HepG2 (cell line): Measurements from ENCODE around the gene GCNT2. TPM values are rescaled to one million over a fixed set of nuclear protein-coding genes. Genes with fewer than 3 reads are reported as not detected.

Source experiments
- ATAC-seq: fragments of 200-7000 bp; cut with Tn5 transposase; 3 replicates; pipeline ENCODE4 v1.9.1; 2020; ENCODE audit warnings: mild to moderate bottlenecking, moderate library complexity
- BruUV-seq: library from RNA; stranded (reverse); fragments of 400-500 nt; replicated peaks from 2 replicates; lab custom pipeline; 2021; lab: Mats Ljungman, UMichigan
- CTCF ChIA-PET: fragments of 300-600 bp; formaldehyde crosslinking; extraction: SDS; loops from one replicate; lab custom pipeline; 2021; ENCODE audit warnings: low total read pairs, inconsistent platforms, low intra/inter-chr PET ratio; lab: Yijun Ruan, JAX
- POLR2A ChIA-PET: fragments of 350-600 bp; sonication (Branson Sonifier 250); formaldehyde crosslinking; loops from one replicate; lab custom pipeline; 2020; ENCODE audit warnings: antibody characterized with exemption, inconsistent platforms; lab: Yijun Ruan, JAX
- DNase-seq: peaks from one replicate; pipeline ENCODE4 v3.0.0-alpha.2; 2015; ENCODE audit warnings: low spot score
- FAIRE-seq: peaks from 3 replicates; lab custom pipeline; 2011; peaks lifted over from hg19 to GRCh38; lab: Jason Lieb, UNC
- H2AFZ ChIP-seq: one replicate; pipeline ENCODE4 v1.6.1; 2011; ENCODE audit warnings: low read length, inconsistent platforms
- H3K27ac ChIP-seq: fragments of 300-600 bp; 3 replicates; pipeline ENCODE4 v1.8.0; 2011; ENCODE audit warnings: mixed run types, mild to moderate bottlenecking, mixed read lengths, low read length, inconsistent platforms; ENCODE audit not compliant: insufficient read depth; ENCODE audit errors: extremely low read length
- H3K27me3 ChIP-seq, 2 experiments: fragments of 200-600 bp in 1 of 2; 2 replicates in 1 of 2; 3 replicates in 1 of 2; pipeline versions ENCODE4 v1.6.0 to v1.8.0; 2011; ENCODE audit warnings: low read length in 2 of 2, mild to moderate bottlenecking in 2 of 2, moderate library complexity in 2 of 2, inconsistent platforms in 1 of 2; ENCODE audit not compliant: insufficient read depth in 2 of 2, control insufficient read depth in 1 of 2
- H3K36me3 ChIP-seq, 2 experiments: fragments of 200-600 bp in 1 of 2; replicated peaks in 1 of 2; 2 replicates in 1 of 2; 3 replicates in 1 of 2; pipeline versions ENCODE4 v1.5.1 to v1.8.0; 2011; ENCODE audit warnings: low read length in 2 of 2, inconsistent platforms in 1 of 2; ENCODE audit not compliant: insufficient read depth in 2 of 2, control insufficient read depth in 1 of 2
- H3K4me1 ChIP-seq: 2 replicates; pipeline ENCODE4 v1.5.1; 2012; ENCODE audit warnings: low read length, inconsistent platforms; ENCODE audit not compliant: insufficient read depth
- H3K4me2 ChIP-seq: 2 replicates; pipeline ENCODE4 v1.6.0; 2011; ENCODE audit warnings: low read depth, low read length, inconsistent platforms
- H3K4me3 ChIP-seq, 3 experiments: fragments of 200-600 bp in 1 of 3; sonication (generic), shearing (Covaris generic) in 1 of 3; replicated peaks in 1 of 3; 2 replicates each; pipeline ENCODE4 v1.5.1; 2011 to 2016; ENCODE audit warnings: low read length in 3 of 3, inconsistent platforms in 2 of 3, low read depth in 2 of 3, mild to moderate bottlenecking in 2 of 3, control low read depth in 1 of 3, mixed read lengths in 1 of 3; ENCODE audit not compliant: insufficient read depth in 1 of 3
- H3K79me2 ChIP-seq: one replicate; pipeline ENCODE4 v1.6.1; 2011; ENCODE audit warnings: low read length, inconsistent platforms; ENCODE audit not compliant: insufficient read depth
- H3K9ac ChIP-seq: 2 replicates; pipeline ENCODE4 v1.6.0; 2011; ENCODE audit warnings: mild to moderate bottlenecking, low read depth, low read length, inconsistent platforms; ENCODE audit not compliant: insufficient read depth
- H3K9me3 ChIP-seq: 2 replicates; pipeline ENCODE4 v1.5.1; 2012; ENCODE audit warnings: mild to moderate bottlenecking, low read length
- H4K20me1 ChIP-seq: 2 replicates; pipeline ENCODE4 v1.6.0; 2011; ENCODE audit warnings: inconsistent platforms, mild to moderate bottlenecking, low read length, moderate library complexity; ENCODE audit not compliant: insufficient read depth
- FOXM1 ChIP-seq: sonication (generic); formaldehyde crosslinking; IDR thresholded peaks from 2 replicates; pipeline ENCODE4 v1.5.0; 2020; ENCODE audit warnings: missing genetic modification reagents
- ONECUT2 ChIP-seq: sonication (generic); formaldehyde crosslinking; IDR thresholded peaks from 2 replicates; pipeline ENCODE4 v1.4.0; 2020; ENCODE audit warnings: missing genetic modification reagents
- REL ChIP-seq: sonication (generic); formaldehyde crosslinking; conservative IDR thresholded peaks from 2 replicates; pipeline ENCODE4 v1.8.0; 2022; ENCODE audit warnings: mild to moderate bottlenecking, missing genetic modification reagents, moderate library complexity
- ZNF737 ChIP-seq: sonication (generic); formaldehyde crosslinking; IDR thresholded peaks from 2 replicates; pipeline ENCODE4 v1.5.0; 2020; ENCODE audit warnings: missing genetic modification reagents, mild to moderate bottlenecking, borderline replicate concordance
- WGBS: methylation state at CpG from one replicate; pipeline ENCODE4 v1.1.6; 2017; ENCODE audit warnings: low lambda C conversion rate; 5-methylcytosine and 5-hydroxymethylcytosine counted together
- in situ Hi-C: cut with HindIII; loops from 2 replicates; pipeline ENCODE4 v1.10.0; 2017; ENCODE audit warnings: low pct_unique_long_range_greater_than_20kb; ENCODE audit not compliant: extremely low pct_ligation_motif_present
- intact Hi-C: fragments of 100-400 bp; cut with micrococcal nuclease; formaldehyde crosslinking; loops from one replicate; pipeline ENCODE4 v1.10.0; 2022; ENCODE audit not compliant: unreplicated experiment
- polyA plus RNA-seq, 8 experiments: library from polyadenylated mRNA; depleted of rRNA in 3 of 8; stranded (reverse) in 7 of 8; unstranded in 1 of 8; fragments of >200 nt; fragmentation: Illumina TruSeq in 4 of 8; extraction: Trizol in 4 of 8; gene quantifications; 2 replicates each; pipeline versions ENCODE4 v1.2.1 to v1.2.3, GENCODE V29; 2011 to 2016; ENCODE audit warnings: low read depth in 4 of 8, missing spikeins in 1 of 8, mixed read lengths in 1 of 8; ENCODE audit not compliant: insufficient read depth in 1 of 8
- total RNA-seq, 5 experiments: library from RNA; depleted of rRNA; stranded (reverse); fragments of >200 nt; fragmentation: Illumina TruSeq; extraction: Trizol; gene quantifications; 2 replicates each; pipeline ENCODE4 v1.2.3, GENCODE V29; 2016; ENCODE audit warnings: low read depth in 1 of 5
- TF ChIP-seq, protein P1 (sequence below): sonication (generic); formaldehyde crosslinking; IDR thresholded peaks from 2 replicates; pipeline ENCODE4 v1.4.0; 2020; ENCODE audit warnings: missing genetic modification reagents, borderline replicate concordance

The GCNT2 gene
- total and polyA plus RNA-seq, 2 of the 13 experiments (the other 11 are each of a cell fraction or from before 2014, with no cell fraction given): 11.8 to 31.9 TPM

DNA sequence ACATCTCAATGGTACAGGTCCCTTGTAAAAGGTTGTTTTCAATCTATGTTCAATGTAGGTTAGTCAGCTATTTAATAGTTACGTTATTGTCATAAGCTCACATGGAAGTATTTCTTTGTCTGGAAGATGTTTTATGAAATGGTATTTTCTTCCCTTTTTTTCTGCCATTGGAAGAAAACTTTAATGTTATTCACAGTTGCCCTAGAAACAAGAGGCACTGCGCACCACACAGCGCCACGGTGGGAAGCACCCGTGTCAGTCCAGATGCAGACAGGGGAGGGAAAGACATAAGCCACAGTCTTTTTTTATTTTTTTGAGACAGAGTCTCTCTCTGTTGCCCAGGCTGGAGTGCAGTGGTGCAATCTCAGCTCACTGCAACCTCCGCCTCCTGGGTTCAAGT lies 82.1 kb downstream of the GCNT2 start:
- Histone ChIP-seq H3K9ac (no peak overlapping the region), H3K36me3 (0 out of 5 replicates have a peak, but pooled peaks cover 0 to 1% of the 10 kb centered on the region in 2 experiments), H4K20me1 (peaks cover 6% of the 10 kb centered on the region; the same call in 1 of the 2 replicates), H3K4me2 (no peak overlapping the region), H3K4me1 (0 out of 2 replicates have a peak, but pooled peaks cover 6% of the 10 kb centered on the region), H2AFZ (no peak overlapping the region), H3K27me3 (no peaks in the 10 kb centered on the region), H3K27ac (no peak overlapping the region), H3K79me2 (no peaks in the 10 kb centered on the region), H3K4me3 (no peak overlapping the region), H3K9me3 (no peaks in the 10 kb centered on the region)
- intact Hi-C loops (no loop called here), in situ Hi-C loops (no loop called here)
- TF ChIP-seq FOXM1 (CRISPR knock-in tag) (no peak), ZNF737 (no peak), REL (CRISPR knock-in tag) (no peak), ONECUT2 (no peak)
- TF ChIP-seq, protein P1, sequence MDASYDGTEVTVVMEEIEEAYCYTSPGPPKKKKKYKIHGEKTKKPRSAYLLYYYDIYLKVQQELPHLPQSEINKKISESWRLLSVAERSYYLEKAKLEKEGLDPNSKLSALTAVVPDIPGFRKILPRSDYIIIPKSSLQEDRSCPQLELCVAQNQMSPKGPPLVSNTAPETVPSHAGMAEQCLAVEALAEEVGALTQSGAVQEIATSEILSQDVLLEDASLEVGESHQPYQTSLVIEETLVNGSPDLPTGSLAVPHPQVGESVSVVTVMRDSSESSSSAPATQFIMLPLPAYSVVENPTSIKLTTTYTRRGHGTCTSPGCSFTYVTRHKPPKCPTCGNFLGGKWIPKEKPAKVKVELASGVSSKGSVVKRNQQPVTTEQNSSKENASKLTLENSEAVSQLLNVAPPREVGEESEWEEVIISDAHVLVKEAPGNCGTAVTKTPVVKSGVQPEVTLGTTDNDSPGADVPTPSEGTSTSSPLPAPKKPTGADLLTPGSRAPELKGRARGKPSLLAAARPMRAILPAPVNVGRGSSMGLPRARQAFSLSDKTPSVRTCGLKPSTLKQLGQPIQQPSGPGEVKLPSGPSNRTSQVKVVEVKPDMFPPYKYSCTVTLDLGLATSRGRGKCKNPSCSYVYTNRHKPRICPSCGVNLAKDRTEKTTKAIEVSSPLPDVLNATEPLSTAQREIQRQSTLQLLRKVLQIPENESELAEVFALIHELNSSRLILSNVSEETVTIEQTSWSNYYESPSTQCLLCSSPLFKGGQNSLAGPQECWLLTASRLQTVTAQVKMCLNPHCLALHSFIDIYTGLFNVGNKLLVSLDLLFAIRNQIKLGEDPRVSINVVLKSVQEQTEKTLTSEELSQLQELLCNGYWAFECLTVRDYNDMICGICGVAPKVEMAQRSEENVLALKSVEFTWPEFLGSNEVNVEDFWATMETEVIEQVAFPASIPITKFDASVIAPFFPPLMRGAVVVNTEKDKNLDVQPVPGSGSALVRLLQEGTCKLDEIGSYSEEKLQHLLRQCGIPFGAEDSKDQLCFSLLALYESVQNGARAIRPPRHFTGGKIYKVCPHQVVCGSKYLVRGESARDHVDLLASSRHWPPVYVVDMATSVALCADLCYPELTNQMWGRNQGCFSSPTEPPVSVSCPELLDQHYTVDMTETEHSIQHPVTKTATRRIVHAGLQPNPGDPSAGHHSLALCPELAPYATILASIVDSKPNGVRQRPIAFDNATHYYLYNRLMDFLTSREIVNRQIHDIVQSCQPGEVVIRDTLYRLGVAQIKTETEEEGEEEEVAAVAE: no peak
- ChIA-PET CTCF (no interaction called here), POLR2A (no interaction called here)
- 97% methylated on average over 6 of the region's 6 CpGs for WGBS
- no peak for ATAC-seq
- no peak for FAIRE-seq
- BruUV-seq: no TSS peak
- no peak for DNase-seq
